ENCODE results near the gene MIR17HG. TPM values are rescaled to one million over a fixed set of nuclear protein-coding genes. Genes with fewer than 3 reads are reported as not detected.

MIR17HG gene
- polyA plus RNA-seq, 1 donor from 2014 or later, result 0.79 TPM

DNA sequence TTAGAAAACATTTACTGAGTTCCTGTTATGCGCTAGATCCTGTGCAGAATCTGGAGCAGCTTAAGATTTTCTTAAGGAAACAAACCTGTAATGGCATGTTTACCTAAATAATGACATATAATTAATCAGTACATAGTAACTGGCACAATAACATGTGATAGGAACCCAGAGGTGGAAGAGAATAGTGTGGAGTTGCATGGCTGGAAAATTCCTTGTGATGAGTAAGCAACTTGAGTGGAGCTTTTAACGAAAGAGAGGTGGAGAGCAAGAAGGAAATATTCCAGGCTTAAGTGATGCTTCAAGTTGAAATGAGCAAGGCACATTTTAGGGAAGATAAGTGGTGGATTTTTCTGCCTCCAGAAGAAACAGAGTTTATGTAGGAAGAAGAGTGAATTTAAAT, 41.7 kb downstream of the MIR17HG start:
- no peak overlapping the region for H3K9ac ChIP-seq (ENCODE audit: low read length)
- no peak overlapping the region for H3K4me2 ChIP-seq (ENCODE audit: low read length)
- no peak overlapping the region for H2AFZ ChIP-seq (ENCODE audit: low read depth, low read length)
- TF ChIP-seq, protein P1, sequence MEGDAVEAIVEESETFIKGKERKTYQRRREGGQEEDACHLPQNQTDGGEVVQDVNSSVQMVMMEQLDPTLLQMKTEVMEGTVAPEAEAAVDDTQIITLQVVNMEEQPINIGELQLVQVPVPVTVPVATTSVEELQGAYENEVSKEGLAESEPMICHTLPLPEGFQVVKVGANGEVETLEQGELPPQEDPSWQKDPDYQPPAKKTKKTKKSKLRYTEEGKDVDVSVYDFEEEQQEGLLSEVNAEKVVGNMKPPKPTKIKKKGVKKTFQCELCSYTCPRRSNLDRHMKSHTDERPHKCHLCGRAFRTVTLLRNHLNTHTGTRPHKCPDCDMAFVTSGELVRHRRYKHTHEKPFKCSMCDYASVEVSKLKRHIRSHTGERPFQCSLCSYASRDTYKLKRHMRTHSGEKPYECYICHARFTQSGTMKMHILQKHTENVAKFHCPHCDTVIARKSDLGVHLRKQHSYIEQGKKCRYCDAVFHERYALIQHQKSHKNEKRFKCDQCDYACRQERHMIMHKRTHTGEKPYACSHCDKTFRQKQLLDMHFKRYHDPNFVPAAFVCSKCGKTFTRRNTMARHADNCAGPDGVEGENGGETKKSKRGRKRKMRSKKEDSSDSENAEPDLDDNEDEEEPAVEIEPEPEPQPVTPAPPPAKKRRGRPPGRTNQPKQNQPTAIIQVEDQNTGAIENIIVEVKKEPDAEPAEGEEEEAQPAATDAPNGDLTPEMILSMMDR (IDR thresholded peaks at IDR 0.05; ENCODE audit: poor library complexity, severe bottlenecking), result no peak
- TF ChIP-seq EP300 (conservative IDR thresholded peaks at IDR 0.05; ENCODE audit: poor library complexity, severe bottlenecking), result no peak
- TF ChIP-seq TAF1 (IDR thresholded peaks at IDR 0.05; ENCODE audit: low read depth), result no peak
- no peak for TF ChIP-seq EZH2 (IDR thresholded peaks at IDR 0.05; ENCODE audit: borderline replicate concordance, insufficient read depth, low read length, poor library complexity, severe bottlenecking)
- TF ChIP-seq POLR2AphosphoS5 (IDR thresholded peaks at IDR 0.05), result no peak
- no peak for TF ChIP-seq REST (IDR thresholded peaks at IDR 0.05; ENCODE audit: borderline replicate concordance)
- no peak for TF ChIP-seq RAD21 (conservative IDR thresholded peaks at IDR 0.05)
- no peak for TF ChIP-seq SMC3 (conservative IDR thresholded peaks at IDR 0.05; ENCODE audit: poor library complexity)
- TF ChIP-seq MXI1 (conservative IDR thresholded peaks at IDR 0.05; ENCODE audit: poor library complexity, severe bottlenecking), result no peak
- no peaks in the 10 kb centered on the region for H4K20me1 ChIP-seq (ENCODE audit: insufficient read depth)
- H3K36me3 ChIP-seq (ENCODE audit: insufficient read depth, low read length), result no peaks in the 10 kb centered on the region
- no peaks in the 10 kb centered on the region for H3K9me3 ChIP-seq (ENCODE audit: low read length)
- no peaks in the 10 kb centered on the region for H3F3A ChIP-seq (ENCODE audit: insufficient read depth, low read length, poor library complexity, severe bottlenecking)
- H3K4me3 ChIP-seq (ENCODE audit: low read length), result no peak overlapping the region
- H3K9me2 ChIP-seq (ENCODE audit: insufficient read depth, low read length), result no peaks in the 10 kb centered on the region
- no peak overlapping the region for H3K27ac ChIP-seq (ENCODE audit: low read length)
- H3K27me3 ChIP-seq (ENCODE audit: insufficient read depth, low read depth, low read length), result no peaks in the 10 kb centered on the region
- H3K79me2 ChIP-seq (replicated peaks; ENCODE audit: insufficient read depth, low read length), result no peaks in the 10 kb centered on the region

DNA sequence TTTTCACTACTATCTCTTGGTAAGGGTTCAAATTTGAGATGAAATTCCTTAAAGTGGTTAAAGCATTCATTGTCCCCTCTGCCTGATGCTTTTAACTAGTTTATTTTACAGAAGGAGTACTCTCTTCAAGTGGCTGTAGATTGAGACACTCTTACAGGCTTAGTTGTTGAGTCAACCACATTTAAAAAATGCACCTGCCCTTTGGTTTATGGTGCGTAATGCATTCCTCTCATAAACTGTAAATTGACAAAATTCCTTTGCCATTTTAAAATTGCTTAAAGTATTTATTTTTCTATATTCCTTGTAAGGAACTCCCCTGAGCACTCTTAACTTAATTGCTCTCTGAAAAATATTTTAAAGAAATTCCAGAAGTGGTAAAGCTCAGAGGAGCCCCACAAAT, 50.1 kb downstream of the MIR17HG start:
- Histone ChIP-seq H3K9me3 (ENCODE audit: low read length) (no peaks in the 10 kb centered on the region), H3F3A (ENCODE audit: insufficient read depth, low read length, poor library complexity, severe bottlenecking) (no peaks in the 10 kb centered on the region), H2AFZ (ENCODE audit: low read depth, low read length) (no peak overlapping the region), H4K20me1 (ENCODE audit: insufficient read depth) (no peaks in the 10 kb centered on the region), H3K27me3 (ENCODE audit: insufficient read depth, low read depth, low read length) (peaks cover 32% of the 10 kb centered on the region), H3K36me3 (ENCODE audit: insufficient read depth, low read length) (no peaks in the 10 kb centered on the region), H3K9me2 (ENCODE audit: insufficient read depth, low read length) (no peaks in the 10 kb centered on the region), H3K4me3 (ENCODE audit: low read length) (no peak overlapping the region), H3K9ac (ENCODE audit: low read length) (no peak overlapping the region), H3K4me2 (ENCODE audit: low read length) (no peak overlapping the region), H3K79me2 (replicated peaks; ENCODE audit: insufficient read depth, low read length) (no peaks in the 10 kb centered on the region), H3K27ac (ENCODE audit: low read length) (no peak overlapping the region)
- TF ChIP-seq RAD21 (conservative IDR thresholded peaks at IDR 0.05) (no peak), EP300 (conservative IDR thresholded peaks at IDR 0.05; ENCODE audit: poor library complexity, severe bottlenecking) (no peak), SMC3 (conservative IDR thresholded peaks at IDR 0.05; ENCODE audit: poor library complexity) (no peak), TAF1 (IDR thresholded peaks at IDR 0.05; ENCODE audit: low read depth) (no peak), REST (IDR thresholded peaks at IDR 0.05; ENCODE audit: borderline replicate concordance) (no peak), POLR2AphosphoS5 (IDR thresholded peaks at IDR 0.05) (no peak)
- TF ChIP-seq, protein P1 (IDR thresholded peaks at IDR 0.05; ENCODE audit: poor library complexity, severe bottlenecking), result no peak

All from neural cell (in vitro differentiated cells).